Activated naive CD8-positive, alpha-beta T cell (primary cell): ENCODE measurements around the gene BIN1.

Experiments
- H3K27ac Mint-ChIP-seq: one replicate; pipeline ENCODE4 v1.8.0; 2021; ENCODE audit warnings: mixed read lengths
- H3K27me3 Mint-ChIP-seq: one replicate; pipeline ENCODE4 v1.8.0; 2021; ENCODE audit warnings: mixed read lengths
- H3K36me3 Mint-ChIP-seq: one replicate; pipeline ENCODE4 v1.8.0; 2021; ENCODE audit warnings: mixed read lengths
- H3K4me1 Mint-ChIP-seq: one replicate; pipeline ENCODE4 v1.8.0; 2021; ENCODE audit warnings: low read depth, mixed read lengths
- H3K4me3 Mint-ChIP-seq: one replicate; pipeline ENCODE4 v1.8.0; 2021; ENCODE audit warnings: mild to moderate bottlenecking, mixed read lengths
- H3K9me3 Mint-ChIP-seq: one replicate; pipeline ENCODE4 v1.8.0; 2021; ENCODE audit warnings: low read depth, mixed read lengths

BIN1 gene

GRCh38 chr2:127058246-127058953 lies 48.6 kb downstream of the BIN1 start:
- Mint-ChIP-seq H3K27ac (no peak overlapping the region), H3K36me3 (no peaks in the 10 kb centered on the region), H3K4me3 (no peak overlapping the region), H3K27me3 (no peaks in the 10 kb centered on the region), H3K9me3 (no peaks in the 10 kb centered on the region), H3K4me1 (peaks cover 2% of the 10 kb centered on the region)

- H3K4me1 Mint-ChIP-seq: no peaks in the 10 kb centered on the region
- no peaks in the 10 kb centered on the region for H3K36me3 Mint-ChIP-seq
- H3K4me3 Mint-ChIP-seq: no peak overlapping the region
- H3K27me3 Mint-ChIP-seq: no peaks in the 10 kb centered on the region
- H3K27ac Mint-ChIP-seq: no peak overlapping the region
- no peaks in the 10 kb centered on the region for H3K9me3 Mint-ChIP-seq
Observed at GRCh38 chr2:127057371-127058245, 49.3 kb downstream of the BIN1 start.

GRCh38 chr2:127056631-127057370 lies 50.2 kb downstream of the BIN1 start:
- Mint-ChIP-seq H3K36me3 (no peaks in the 10 kb centered on the region), H3K9me3 (no peaks in the 10 kb centered on the region), H3K4me1 (no peaks in the 10 kb centered on the region), H3K4me3 (no peak overlapping the region), H3K27me3 (no peaks in the 10 kb centered on the region), H3K27ac (no peak overlapping the region)

DNA sequence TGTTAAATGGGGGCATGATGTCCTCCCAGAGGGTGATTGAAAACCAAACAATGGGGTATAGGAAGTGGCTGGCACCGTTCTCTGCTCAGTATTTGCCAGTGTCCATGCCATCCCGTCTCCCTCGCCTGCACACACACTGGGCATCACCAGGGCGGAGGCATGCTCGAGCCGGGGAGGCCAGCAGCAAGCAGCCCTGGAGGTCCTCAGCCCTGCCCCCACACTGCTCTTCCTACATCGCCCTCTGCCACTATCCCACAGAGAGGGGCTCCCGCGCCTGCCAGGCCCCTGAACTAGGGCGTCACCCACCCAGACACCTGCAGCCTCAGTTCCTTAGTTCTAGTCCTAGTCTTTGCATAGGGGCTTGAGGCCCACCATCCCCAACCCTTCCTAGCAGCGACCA lies 50.9 kb downstream of the BIN1 start:
- Mint-ChIP-seq H3K27ac (peak overlapping the region; percentile 58), H3K36me3 (no peaks in the 10 kb centered on the region), H3K4me3 (no peak overlapping the region), H3K9me3 (no peaks in the 10 kb centered on the region), H3K27me3 (no peaks in the 10 kb centered on the region), H3K4me1 (no peaks in the 10 kb centered on the region)

GRCh38 chr2:127055786-127056076 lies 51.2 kb downstream of the BIN1 start:
- Mint-ChIP-seq H3K27me3 (no peaks in the 10 kb centered on the region), H3K4me3 (no peak overlapping the region), H3K27ac (no peak overlapping the region), H3K4me1 (no peaks in the 10 kb centered on the region), H3K36me3 (no peaks in the 10 kb centered on the region), H3K9me3 (no peaks in the 10 kb centered on the region)

DNA sequence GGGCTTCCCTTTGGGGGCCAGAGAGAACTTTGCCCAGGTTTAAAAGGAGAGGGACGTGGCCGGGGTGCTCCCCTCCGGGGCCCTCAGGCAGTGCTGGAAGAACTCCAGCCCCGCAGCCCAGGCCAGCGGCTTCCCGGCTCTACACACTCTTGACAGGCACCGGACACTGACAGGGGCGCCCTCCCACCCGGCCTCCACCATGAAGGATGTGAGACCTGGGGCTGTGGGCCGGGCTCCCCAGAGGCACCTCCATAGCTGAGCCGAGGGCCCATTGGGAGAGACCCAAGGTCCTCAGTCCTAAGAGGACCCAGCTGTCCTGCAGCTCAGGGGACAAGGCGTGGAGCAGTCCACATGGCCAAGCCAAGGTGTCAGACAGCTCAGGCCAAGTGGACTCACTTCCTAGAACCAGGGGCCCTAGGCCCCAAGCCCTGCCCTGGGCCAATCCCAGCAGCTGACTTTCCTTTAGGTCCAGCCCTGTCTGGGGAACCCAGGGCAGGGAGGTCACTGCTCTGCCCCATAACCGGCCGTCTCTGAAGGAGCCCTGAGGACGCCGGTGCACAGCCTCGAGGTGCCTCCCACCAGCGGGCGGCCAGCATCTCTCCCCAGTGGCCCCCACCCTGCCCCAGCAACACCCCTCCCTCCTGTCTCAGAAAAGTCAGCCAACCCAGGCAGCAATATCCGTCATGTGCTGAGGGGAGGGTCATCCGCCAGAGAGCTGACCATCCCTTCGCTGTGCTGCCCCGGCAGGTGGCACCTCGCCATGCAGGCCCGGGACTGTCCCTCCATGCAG lies 51.8 kb downstream of the BIN1 start:
- Mint-ChIP-seq H3K27me3 (no peaks in the 10 kb centered on the region), H3K4me1 (no peaks in the 10 kb centered on the region), H3K36me3 (no peaks in the 10 kb centered on the region), H3K9me3 (no peaks in the 10 kb centered on the region), H3K4me3 (no peak overlapping the region), H3K27ac (no peak overlapping the region)

DNA sequence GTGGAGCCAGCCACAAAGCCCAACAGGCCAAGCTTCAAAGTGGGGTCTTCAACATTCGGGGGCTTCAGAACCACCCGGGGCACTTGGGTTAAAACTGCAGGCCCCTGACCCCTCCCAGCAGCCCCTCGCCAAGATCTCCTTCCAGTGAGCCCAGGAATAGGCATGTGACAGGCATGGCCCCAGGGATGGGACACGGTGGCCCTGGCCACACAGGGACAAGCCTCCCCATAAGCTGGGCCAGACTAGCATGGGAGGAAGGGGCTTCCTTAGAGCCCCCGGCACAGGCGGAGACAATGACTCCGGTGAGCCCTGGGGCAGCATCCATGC lies 52.4 kb downstream of the BIN1 start:
- peaks cover 1% of the 10 kb centered on the region for H3K4me1 Mint-ChIP-seq
- H3K27me3 Mint-ChIP-seq: no peaks in the 10 kb centered on the region
- no peaks in the 10 kb centered on the region for H3K36me3 Mint-ChIP-seq
- no peak overlapping the region for H3K4me3 Mint-ChIP-seq
- no peaks in the 10 kb centered on the region for H3K9me3 Mint-ChIP-seq
- H3K27ac Mint-ChIP-seq: peak overlapping the region; percentile 6

DNA sequence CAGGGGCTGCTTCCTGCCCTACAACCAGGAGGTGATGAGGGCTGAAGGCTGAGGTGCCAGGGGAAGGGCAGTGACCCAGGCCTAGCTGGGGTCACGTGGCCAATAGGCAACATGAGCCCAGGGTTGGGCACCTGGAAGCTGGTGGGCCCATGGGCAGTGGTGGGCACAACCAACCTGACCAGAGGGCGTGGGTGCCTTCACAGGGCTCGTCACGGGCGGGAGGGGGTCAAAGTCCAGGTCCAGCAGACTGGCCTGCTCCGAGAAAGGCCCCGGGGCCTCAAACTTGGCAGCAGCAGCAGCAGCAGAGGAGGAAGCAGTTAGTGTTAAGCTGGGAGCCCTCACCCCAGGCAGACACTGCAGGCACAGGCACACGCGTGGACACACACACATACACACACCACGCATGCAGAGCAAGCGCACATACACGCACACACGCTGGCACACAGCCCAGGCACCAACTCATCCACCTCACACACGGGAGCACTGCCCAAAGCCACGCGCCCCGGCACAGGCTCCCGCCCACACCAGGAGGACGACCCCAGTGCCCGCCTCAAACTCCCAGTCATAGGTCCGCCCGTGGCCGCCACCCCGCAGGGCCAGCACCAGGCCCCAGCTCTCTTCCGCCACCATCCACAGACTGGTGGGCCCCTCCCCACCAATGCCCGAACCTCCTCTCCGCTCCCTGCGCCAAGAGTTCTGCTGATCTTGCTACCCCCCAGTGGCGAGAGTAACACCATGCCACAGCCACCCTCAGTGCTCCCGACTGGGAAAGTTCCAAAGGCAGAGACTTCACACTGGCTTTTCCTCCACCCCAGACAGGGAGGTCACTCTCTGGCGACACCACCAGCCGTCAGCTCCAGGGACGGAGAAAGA lies 53.0 kb downstream of the BIN1 start:
- Mint-ChIP-seq H3K4me3 (no peak overlapping the region), H3K27me3 (no peaks in the 10 kb centered on the region), H3K9me3 (no peaks in the 10 kb centered on the region), H3K4me1 (peaks cover 1% of the 10 kb centered on the region), H3K36me3 (no peaks in the 10 kb centered on the region), H3K27ac (no peak overlapping the region)

- no peaks in the 10 kb centered on the region for H3K27me3 Mint-ChIP-seq
- no peak overlapping the region for H3K4me3 Mint-ChIP-seq
- H3K4me1 Mint-ChIP-seq: peaks cover 1% of the 10 kb centered on the region
- H3K27ac Mint-ChIP-seq: peak overlapping the region; percentile 68
- H3K36me3 Mint-ChIP-seq: no peaks in the 10 kb centered on the region
- no peaks in the 10 kb centered on the region for H3K9me3 Mint-ChIP-seq
Observed at GRCh38 chr2:127052771-127053691, 53.9 kb downstream of the BIN1 start.

GRCh38 chr2:127052057-127052770 lies 54.7 kb downstream of the BIN1 start:
- H3K27ac Mint-ChIP-seq: peak overlapping the region; percentile 68
- H3K4me3 Mint-ChIP-seq: no peak overlapping the region
- H3K36me3 Mint-ChIP-seq: peaks cover 2% of the 10 kb centered on the region
- no peaks in the 10 kb centered on the region for H3K9me3 Mint-ChIP-seq
- no peaks in the 10 kb centered on the region for H3K27me3 Mint-ChIP-seq
- peaks cover 1% of the 10 kb centered on the region for H3K4me1 Mint-ChIP-seq

DNA sequence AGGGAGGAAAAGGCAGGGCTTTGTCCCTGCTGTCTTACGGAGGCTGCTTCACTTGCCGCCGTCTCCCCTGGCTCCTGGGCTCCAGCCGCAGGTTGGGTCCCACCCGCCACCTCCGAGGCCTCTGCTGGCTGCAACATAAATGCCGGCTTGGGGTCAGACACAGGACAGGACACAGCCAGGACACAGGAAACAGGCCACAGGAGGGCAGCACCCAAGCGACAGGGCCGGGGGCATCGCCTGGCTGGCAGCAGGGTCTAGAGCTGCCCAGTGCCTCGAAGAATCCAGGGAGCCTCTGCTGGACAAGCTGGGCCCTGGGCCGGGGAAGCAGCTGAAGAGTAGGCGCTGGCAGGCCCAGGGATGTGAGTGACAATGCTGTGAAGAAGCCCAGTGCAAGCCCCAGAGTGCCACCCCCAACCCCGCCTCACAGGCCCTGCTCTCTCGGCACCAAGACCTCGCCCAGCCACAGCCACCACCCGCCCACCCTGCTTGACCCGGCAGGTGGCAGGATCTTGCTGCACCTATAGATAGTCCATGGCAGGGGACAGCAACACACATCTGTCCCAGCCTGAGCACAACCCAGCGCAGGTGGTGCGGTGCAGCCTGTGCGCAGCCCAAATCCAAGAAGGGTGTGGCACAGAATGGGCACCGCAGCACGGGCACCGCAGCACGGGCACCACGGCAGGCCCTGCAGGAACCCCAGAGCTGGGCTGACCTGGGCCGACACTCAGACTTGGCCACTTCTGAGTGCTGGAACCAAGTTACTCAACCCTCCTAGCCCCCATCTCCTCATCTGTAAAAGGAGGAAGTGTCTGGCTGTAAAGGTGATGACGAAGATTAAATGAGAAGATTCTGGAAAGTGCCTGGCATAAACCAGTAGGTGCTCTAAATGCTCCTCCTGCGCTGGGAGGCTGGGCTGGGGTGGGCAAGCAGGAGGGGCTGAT lies 55.6 kb downstream of the BIN1 start:
- Mint-ChIP-seq H3K27ac (no peak overlapping the region), H3K27me3 (no peaks in the 10 kb centered on the region), H3K9me3 (no peaks in the 10 kb centered on the region), H3K4me1 (peaks cover 1% of the 10 kb centered on the region), H3K36me3 (peaks cover 2% of the 10 kb centered on the region), H3K4me3 (no peak overlapping the region)

- peaks cover 1% of the 10 kb centered on the region for H3K4me1 Mint-ChIP-seq
- H3K4me3 Mint-ChIP-seq: no peak overlapping the region
- H3K27ac Mint-ChIP-seq: no peak overlapping the region
- H3K9me3 Mint-ChIP-seq: no peaks in the 10 kb centered on the region
- no peaks in the 10 kb centered on the region for H3K27me3 Mint-ChIP-seq
- peaks cover 2% of the 10 kb centered on the region for H3K36me3 Mint-ChIP-seq
Observed at GRCh38 chr2:127050803-127051115, 56.2 kb downstream of the BIN1 start.
